GM21723 (cell line): Measurements from ENCODE around the gene MOV10L1.

Experiments
- ATAC-seq: cut with Tn5 transposase; IDR thresholded peaks from one replicate; pipeline ENCODE4 v1.9.1; 2021; ENCODE audit warnings: mild to moderate bottlenecking, moderate library complexity; ENCODE audit not compliant: unreplicated experiment

MOV10L1 gene

GRCh38 chr22:50089682-50090411 lies at the start of gene MOV10L1:
MOV10L1 (plus strand) TSS chr22:50090006; CDS start chr22:50090089, 83 bp downstream.
- no peak for ATAC-seq

- no peak for ATAC-seq
Observed at GRCh38 chr22:50040717-50041116, 49.1 kb upstream of the MOV10L1 start.

- ATAC-seq, result no peak
Observed at GRCh38 chr22:50041361-50042065, 48.3 kb upstream of the MOV10L1 start.

- no peak for ATAC-seq
Observed at GRCh38 chr22:50044485-50045118, 45.2 kb upstream of the MOV10L1 start.

GRCh38 chr22:50045211-50046018 lies 44.4 kb upstream of the MOV10L1 start:
- ATAC-seq, result no peak

GRCh38 chr22:50046019-50046415 lies 43.8 kb upstream of the MOV10L1 start:
- no peak for ATAC-seq

- no peak for ATAC-seq
Observed at GRCh38 chr22:50046481-50047245, 43.1 kb upstream of the MOV10L1 start.

- ATAC-seq, result no peak
Observed at GRCh38 chr22:50047346-50047745, 42.5 kb upstream of the MOV10L1 start.

- no peak for ATAC-seq
Observed at GRCh38 chr22:50048061-50048765, 41.6 kb upstream of the MOV10L1 start.

GRCh38 chr22:50048836-50049235 lies 41.0 kb upstream of the MOV10L1 start:
- no peak for ATAC-seq

GRCh38 chr22:50049299-50050195 lies 40.3 kb upstream of the MOV10L1 start:
- ATAC-seq, result no peak

GRCh38 chr22:50051930-50052329 lies 37.9 kb upstream of the MOV10L1 start:
- ATAC-seq, result no peak

- no peak for ATAC-seq
Observed at GRCh38 chr22:50053861-50054260, 35.9 kb upstream of the MOV10L1 start.

GRCh38 chr22:50056214-50056972 lies 33.4 kb upstream of the MOV10L1 start:
- no peak for ATAC-seq

- no peak for ATAC-seq
Observed at GRCh38 chr22:50057278-50058060, 32.3 kb upstream of the MOV10L1 start.

- no peak for ATAC-seq
Observed at GRCh38 chr22:50058061-50058905, 31.5 kb upstream of the MOV10L1 start, which contains the start of gene TTLL8. TTLL8 (minus strand) TSS chr22:50058298.
